Ascending aorta (tissue), 2 donors: ENCODE results near the gene PRPF6. TPM values are rescaled to one million over a fixed set of nuclear protein-coding genes. Genes with fewer than 3 reads are reported as not detected.

Experiments
- DNase-seq, 2 donors: peaks; one replicate each; pipeline ENCODE4 v3.0.0-alpha.2; 2019; ENCODE audit warnings: low spot score in 2 of 2
- H3K27ac ChIP-seq, 2 donors: fragments of 200-600 bp; sonication (generic); one replicate each; pipeline ENCODE4 v1.5.1; 2016 to 2017; ENCODE audit warnings: mild to moderate bottlenecking in 1 of 2
- H3K27me3 ChIP-seq: fragments of 200-600 bp; sonication (generic); one replicate; pipeline ENCODE4 v1.5.1; 2017
- H3K36me3 ChIP-seq, 2 donors: fragments of 200-600 bp; sonication (generic); one replicate each; pipeline ENCODE4 v1.5.1; 2016
- H3K4me1 ChIP-seq, 2 donors: fragments of 200-600 bp; sonication (generic); one replicate each; pipeline ENCODE4 v1.5.1; 2016 to 2017; ENCODE audit warnings: mild to moderate bottlenecking in 1 of 2
- H3K4me3 ChIP-seq, 2 donors: fragments of 200-600 bp; sonication (generic); one replicate each; pipeline ENCODE4 v1.5.1; 2016 to 2017; ENCODE audit warnings: mild to moderate bottlenecking in 1 of 2
- H3K9me3 ChIP-seq, 2 donors: fragments of 200-600 bp; sonication (generic); one replicate each; pipeline ENCODE4 v1.5.1; 2016
- intact Hi-C: fragments of 100-400 bp; cut with DNase I; formaldehyde crosslinking; loops from one replicate; pipeline ENCODE4 v1.15.1; 2023
- total RNA-seq: library from RNA; depleted of rRNA; stranded (reverse); fragments of >200 nt; gene quantifications from one replicate; pipeline ENCODE4 v1.1.0, GENCODE V29; 2016
- TF ChIP-seq, protein P1 (sequence below), 3 experiments: fragments of 200-600 bp in 2 of 3; fragments of 450-650 bp in 1 of 3; sonication (generic) in 2 of 3; IDR thresholded peaks; one replicate each; pipeline ENCODE4 v1.5.1; 2016 to 2019; ENCODE audit warnings: antibody characterized with exemption in 3 of 3, mild to moderate bottlenecking in 1 of 3, moderate library complexity in 1 of 3

PRPF6 gene
- total RNA-seq, 1 donor from 2014 or later = 33.5 TPM

DNA sequence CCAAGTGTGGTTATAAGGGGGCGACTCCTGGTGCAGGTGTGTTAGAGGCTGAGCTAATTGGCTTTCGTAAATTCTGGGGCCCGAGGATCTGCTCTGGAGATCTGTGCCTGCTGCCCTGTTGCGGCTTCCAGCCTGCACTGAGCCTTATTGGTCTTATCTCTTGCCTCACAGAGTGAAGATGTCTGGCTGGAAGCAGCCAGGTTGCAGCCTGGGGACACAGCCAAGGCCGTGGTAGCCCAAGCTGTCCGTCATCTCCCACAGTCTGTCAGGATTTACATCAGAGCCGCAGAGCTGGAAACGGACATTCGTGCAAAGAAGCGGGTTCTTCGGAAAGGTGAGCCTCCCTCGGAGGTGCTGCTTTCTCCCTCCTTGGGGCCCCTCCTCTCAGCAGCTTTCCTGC is 20.0 kb downstream of the PRPF6 start:
- Histone ChIP-seq H3K4me3 (no peak overlapping the region), H3K36me3 (peaks cover 85 to 95% of the 10 kb centered on the region in 2 donors), H3K9me3 (no peaks in the 10 kb centered on the region), H3K27ac (no peak overlapping the region), H3K4me1 (no peaks in the 10 kb centered on the region), H3K27me3 (no peaks in the 10 kb centered on the region)
- DNase-seq = no peak
- intact Hi-C loops = loop anchor here (10.0 kb wide), 1 partner anchor 1276 kb away; no protein-coding TSS in a partner anchor
- TF ChIP-seq, protein P1, sequence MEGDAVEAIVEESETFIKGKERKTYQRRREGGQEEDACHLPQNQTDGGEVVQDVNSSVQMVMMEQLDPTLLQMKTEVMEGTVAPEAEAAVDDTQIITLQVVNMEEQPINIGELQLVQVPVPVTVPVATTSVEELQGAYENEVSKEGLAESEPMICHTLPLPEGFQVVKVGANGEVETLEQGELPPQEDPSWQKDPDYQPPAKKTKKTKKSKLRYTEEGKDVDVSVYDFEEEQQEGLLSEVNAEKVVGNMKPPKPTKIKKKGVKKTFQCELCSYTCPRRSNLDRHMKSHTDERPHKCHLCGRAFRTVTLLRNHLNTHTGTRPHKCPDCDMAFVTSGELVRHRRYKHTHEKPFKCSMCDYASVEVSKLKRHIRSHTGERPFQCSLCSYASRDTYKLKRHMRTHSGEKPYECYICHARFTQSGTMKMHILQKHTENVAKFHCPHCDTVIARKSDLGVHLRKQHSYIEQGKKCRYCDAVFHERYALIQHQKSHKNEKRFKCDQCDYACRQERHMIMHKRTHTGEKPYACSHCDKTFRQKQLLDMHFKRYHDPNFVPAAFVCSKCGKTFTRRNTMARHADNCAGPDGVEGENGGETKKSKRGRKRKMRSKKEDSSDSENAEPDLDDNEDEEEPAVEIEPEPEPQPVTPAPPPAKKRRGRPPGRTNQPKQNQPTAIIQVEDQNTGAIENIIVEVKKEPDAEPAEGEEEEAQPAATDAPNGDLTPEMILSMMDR (IDR thresholded peaks at IDR 0.05) = no peak

DNA sequence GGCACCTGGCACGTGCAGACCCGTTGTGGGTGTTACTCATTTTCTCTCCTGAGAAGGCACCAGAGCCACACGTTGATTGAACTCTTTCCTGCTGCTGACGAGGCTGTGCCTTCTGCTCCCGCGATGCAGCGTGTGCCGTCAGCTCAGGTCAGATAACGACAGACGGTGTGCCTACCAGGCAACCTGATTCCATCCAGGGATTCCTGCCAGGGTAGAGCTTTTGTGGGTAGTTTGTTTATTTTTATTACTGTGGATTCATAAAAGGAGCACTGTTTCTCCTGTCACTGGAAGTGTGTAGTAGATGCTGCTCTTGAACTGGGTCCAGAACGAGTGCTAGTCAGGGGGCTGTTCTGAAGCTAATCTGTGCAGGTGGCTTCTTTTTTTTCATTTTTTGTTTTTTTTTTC is 20.7 kb downstream of the PRPF6 start:
- TF ChIP-seq, protein P1 (IDR thresholded peaks at IDR 0.05) = no peak
- DNase-seq = no peak
- Histone ChIP-seq H3K27me3 (no peaks in the 10 kb centered on the region), H3K4me1 (no peaks in the 10 kb centered on the region), H3K4me3 (no peak overlapping the region), H3K9me3 (no peaks in the 10 kb centered on the region), H3K27ac (no peak overlapping the region), H3K36me3 (peaks cover 84 to 90% of the 10 kb centered on the region in 2 donors)
- intact Hi-C loops = loop anchor here (10.0 kb wide), 1 partner anchor 1277 kb away; no protein-coding TSS in a partner anchor

DNA sequence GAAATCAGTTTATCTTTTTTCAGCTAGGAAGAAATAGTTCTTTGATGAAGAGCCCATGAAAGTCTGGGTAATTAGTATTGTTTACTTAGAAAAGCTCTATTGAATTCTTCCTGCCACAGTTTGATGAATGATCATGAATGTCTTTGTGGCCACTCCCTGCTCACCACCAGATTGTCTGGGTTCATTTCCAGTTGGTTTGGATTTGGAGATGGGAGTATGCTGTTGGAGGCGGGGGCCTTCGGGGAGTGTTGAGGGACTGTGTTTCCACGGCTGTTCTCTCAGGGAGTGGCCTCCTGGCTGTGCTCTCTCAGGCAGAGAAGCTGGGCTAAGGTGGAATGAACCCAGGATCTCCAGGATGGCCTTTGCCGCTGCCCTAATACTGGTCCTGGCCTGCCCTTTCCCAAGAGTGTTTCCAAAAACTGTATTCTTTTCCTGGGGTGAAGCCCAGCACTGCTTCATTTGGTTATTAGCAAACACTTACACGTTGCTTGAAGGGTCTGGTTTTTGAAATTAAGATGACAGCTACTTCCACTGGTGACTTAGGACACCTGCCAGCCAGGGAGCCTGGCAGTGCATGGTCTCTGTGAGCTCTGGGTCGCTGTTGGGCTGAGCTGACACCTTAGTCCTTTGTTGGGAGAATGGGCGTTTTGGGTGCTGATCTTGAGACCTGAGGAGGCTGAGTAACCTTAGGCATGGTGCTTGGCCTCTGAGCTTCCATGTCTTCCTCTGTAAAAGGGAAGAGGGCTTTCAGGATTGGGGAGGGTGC is 23.2 kb downstream of the PRPF6 start:
- no peaks in the 10 kb centered on the region for H3K27me3 ChIP-seq
- no peaks in the 10 kb centered on the region for H3K9me3 ChIP-seq
- no peaks in the 10 kb centered on the region for H3K4me1 ChIP-seq
- TF ChIP-seq, protein P1 (IDR thresholded peaks at IDR 0.05) = no peak
- H3K27ac ChIP-seq = no peak overlapping the region
- H3K36me3 ChIP-seq = peaks cover 65 to 79% of the 10 kb centered on the region in 2 donors
- intact Hi-C loops = loop anchor here (10.0 kb wide), 1 partner anchor 1279 kb away; no protein-coding TSS in a partner anchor
- no peak overlapping the region for H3K4me3 ChIP-seq
- DNase-seq = no peak

DNA sequence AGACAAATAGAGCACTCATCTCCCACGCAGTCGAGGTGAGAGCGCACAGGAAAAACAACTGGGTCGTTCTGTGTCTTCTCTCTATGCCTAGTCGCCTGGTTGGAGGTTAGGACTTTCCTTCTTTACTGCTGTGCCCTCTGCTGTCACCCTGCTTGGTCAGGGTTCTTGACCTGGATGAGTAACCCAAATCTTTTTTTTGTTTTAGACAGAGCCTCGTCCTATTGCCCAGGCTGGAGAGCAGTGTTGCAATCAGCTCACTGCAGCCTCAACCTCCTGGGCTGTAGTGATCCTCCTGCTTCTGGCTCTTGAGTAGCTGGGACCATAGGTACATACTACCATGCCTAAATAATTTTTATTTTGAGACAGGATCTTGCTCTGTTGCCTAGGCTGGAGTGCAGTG is 24.5 kb downstream of the PRPF6 start:
- Histone ChIP-seq H3K9me3 (no peaks in the 10 kb centered on the region), H3K27me3 (no peaks in the 10 kb centered on the region), H3K36me3 (peaks cover 57 to 79% of the 10 kb centered on the region in 2 donors), H3K4me3 (no peak overlapping the region), H3K4me1 (no peaks in the 10 kb centered on the region), H3K27ac (no peak overlapping the region)
- intact Hi-C loops = loop anchor here (10.0 kb wide), 1 partner anchor 1281 kb away; no protein-coding TSS in a partner anchor
- no peak for DNase-seq
- TF ChIP-seq, protein P1 (IDR thresholded peaks at IDR 0.05) = no peak

DNA sequence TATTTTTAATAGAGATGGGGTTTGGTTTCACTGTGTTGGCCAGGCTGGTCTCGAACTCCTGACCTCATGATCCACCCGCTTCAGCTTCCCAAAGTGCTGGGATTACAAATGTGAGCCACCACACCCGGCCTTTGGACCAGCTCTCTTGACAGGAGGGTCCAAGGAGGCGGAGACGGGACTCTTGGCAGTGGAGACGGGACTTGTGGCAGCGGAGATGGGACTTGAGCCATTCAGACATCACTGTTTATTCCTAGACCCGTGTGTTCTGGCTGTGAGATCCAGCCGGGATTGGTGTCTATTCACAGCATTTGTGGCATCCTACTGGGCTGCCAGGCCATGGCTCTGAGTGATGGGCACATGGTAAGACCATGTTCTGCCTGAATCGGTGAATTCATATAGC is 25.6 kb downstream of the PRPF6 start:
- TF ChIP-seq, protein P1 (IDR thresholded peaks at IDR 0.05) = no peak
- DNase-seq = no peak
- Histone ChIP-seq H3K27ac (no peak overlapping the region), H3K4me3 (no peak overlapping the region), H3K9me3 (no peaks in the 10 kb centered on the region), H3K36me3 (peaks cover 57 to 79% of the 10 kb centered on the region in 2 donors), H3K27me3 (no peaks in the 10 kb centered on the region), H3K4me1 (no peaks in the 10 kb centered on the region)
- intact Hi-C loops = loop anchor here (10.0 kb wide), 1 partner anchor 1282 kb away; no protein-coding TSS in a partner anchor
